SU-DHL-6 (cell line): ENCODE results near the gene TIMP3.

ENCODE experiments used
- H2AFZ ChIP-seq: fragments of 200-600 bp; sonication (generic); 2 replicates; pipeline ENCODE4 v1.6.1; 2014; ENCODE audit warnings: low read depth, mild to moderate bottlenecking, moderate library complexity, mixed read lengths, antibody characterized with exemption, low read length; ENCODE audit not compliant: severe bottlenecking
- H3F3A ChIP-seq: fragments of 200-600 bp; shearing (Covaris generic); 2 replicates; pipeline ENCODE4 v1.6.0; 2016; ENCODE audit warnings: antibody characterized with exemption, mild to moderate bottlenecking; ENCODE audit not compliant: insufficient read depth
- H3K27ac ChIP-seq: fragments of 200-600 bp; sonication (generic); 2 replicates; pipeline ENCODE4 v1.5.1; 2016; ENCODE audit warnings: low read depth, mild to moderate bottlenecking, low read length, moderate library complexity, mixed read lengths
- H3K27me3 ChIP-seq: fragments of 200-600 bp; sonication (generic), shearing (Covaris generic); 2 replicates; pipeline ENCODE4 v1.6.0; 2014; ENCODE audit warnings: mild to moderate bottlenecking, low read length
- H3K36me3 ChIP-seq: fragments of 200-600 bp; sonication (generic); 2 replicates; pipeline ENCODE4 v1.6.1; 2014; ENCODE audit warnings: mild to moderate bottlenecking, low read length, mixed read lengths
- H3K4me2 ChIP-seq: fragments of 300-600, 200-600 bp; shearing (Covaris generic), sonication (generic); 2 replicates; pipeline ENCODE4 v1.6.0; 2014; ENCODE audit warnings: low read length, low read depth, mild to moderate bottlenecking; ENCODE audit not compliant: poor library complexity, severe bottlenecking
- H3K4me3 ChIP-seq: fragments of 200-600 bp; sonication (generic); 2 replicates; pipeline ENCODE4 v1.5.1; 2014; ENCODE audit warnings: antibody characterized with exemption, low read length, mild to moderate bottlenecking, mixed read lengths; ENCODE audit not compliant: insufficient read depth, poor library complexity, severe bottlenecking
- H3K79me2 ChIP-seq: fragments of 200-600 bp; sonication (generic); 2 replicates; pipeline ENCODE4 v1.6.1; 2014; ENCODE audit warnings: mild to moderate bottlenecking, low read length, moderate library complexity; ENCODE audit not compliant: insufficient read depth
- H3K9ac ChIP-seq: fragments of 200-600 bp; sonication (generic); 2 replicates; pipeline ENCODE4 v1.7.0; 2014; ENCODE audit warnings: mild to moderate bottlenecking, low read length
- H3K9me2 ChIP-seq: fragments of 200-600 bp; sonication (generic); replicated peaks from 2 replicates; pipeline ENCODE4 v1.6.1; 2014; ENCODE audit warnings: low read length; ENCODE audit not compliant: insufficient read depth
- H3K9me3 ChIP-seq: fragments of 200-600 bp; sonication (generic); 2 replicates; pipeline ENCODE4 v1.6.1; 2014; ENCODE audit warnings: low read length, mixed read lengths; ENCODE audit not compliant: insufficient read depth
- H4K20me1 ChIP-seq: fragments of 200-600 bp; sonication (generic); 2 replicates; pipeline ENCODE4 v1.6.1; 2014; ENCODE audit warnings: low read depth, mild to moderate bottlenecking, antibody characterized with exemption, low read length, moderate library complexity, mixed read lengths
- EZH2phosphoT487 ChIP-seq: fragments of 200-600 bp; sonication (generic), shearing (Covaris generic); conservative IDR thresholded peaks from 2 replicates; pipeline ENCODE4 v1.6.1; 2018; ENCODE audit warnings: mild to moderate bottlenecking, antibody characterized with exemption, low read length, moderate library complexity, mixed read lengths
- TF ChIP-seq, protein P1 (sequence below): fragments of 200-600 bp; sonication (generic); IDR thresholded peaks from one replicate; pipeline ENCODE4 v1.5.1; 2017; ENCODE audit warnings: antibody characterized with exemption, mild to moderate bottlenecking, low read length, moderate library complexity; ENCODE audit not compliant: insufficient read depth, poor library complexity, severe bottlenecking

Gene TIMP3

DNA sequence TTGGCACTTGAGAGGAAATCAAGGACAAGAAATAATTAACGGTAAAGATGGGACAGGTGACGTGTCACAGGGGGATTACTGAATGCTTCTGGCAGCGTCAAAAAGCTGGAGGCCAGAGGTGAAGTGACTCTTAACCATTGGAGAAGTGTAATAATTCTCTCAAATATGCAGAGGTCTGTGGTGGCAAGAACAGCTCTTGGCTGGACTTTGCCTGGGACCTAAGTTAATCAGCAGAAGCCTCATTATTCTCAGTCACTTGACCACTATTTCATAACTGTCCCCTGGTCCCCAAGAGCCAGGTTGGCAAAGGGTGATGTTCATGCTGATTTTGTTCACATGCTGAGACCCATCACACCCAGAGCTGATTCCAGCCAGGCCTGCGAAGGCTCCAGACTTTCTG, 72.9 kb downstream of the TIMP3 start:
- Histone ChIP-seq H3K4me3 (no peak overlapping the region), H3K9me2 (no peaks in the 10 kb centered on the region), H3K27me3 (0 out of 2 replicates have a peak, but pooled peaks cover 4% of the 10 kb centered on the region), H3F3A (no peaks in the 10 kb centered on the region), H3K27ac (no peak overlapping the region), H3K4me2 (no peak overlapping the region), H3K79me2 (no peaks in the 10 kb centered on the region), H3K9me3 (no peaks in the 10 kb centered on the region), H3K9ac (no peak overlapping the region), H3K36me3 (no peaks in the 10 kb centered on the region), H2AFZ (no peak overlapping the region), H4K20me1 (no peaks in the 10 kb centered on the region)
- no peak for TF ChIP-seq EZH2phosphoT487
- TF ChIP-seq, protein P1, sequence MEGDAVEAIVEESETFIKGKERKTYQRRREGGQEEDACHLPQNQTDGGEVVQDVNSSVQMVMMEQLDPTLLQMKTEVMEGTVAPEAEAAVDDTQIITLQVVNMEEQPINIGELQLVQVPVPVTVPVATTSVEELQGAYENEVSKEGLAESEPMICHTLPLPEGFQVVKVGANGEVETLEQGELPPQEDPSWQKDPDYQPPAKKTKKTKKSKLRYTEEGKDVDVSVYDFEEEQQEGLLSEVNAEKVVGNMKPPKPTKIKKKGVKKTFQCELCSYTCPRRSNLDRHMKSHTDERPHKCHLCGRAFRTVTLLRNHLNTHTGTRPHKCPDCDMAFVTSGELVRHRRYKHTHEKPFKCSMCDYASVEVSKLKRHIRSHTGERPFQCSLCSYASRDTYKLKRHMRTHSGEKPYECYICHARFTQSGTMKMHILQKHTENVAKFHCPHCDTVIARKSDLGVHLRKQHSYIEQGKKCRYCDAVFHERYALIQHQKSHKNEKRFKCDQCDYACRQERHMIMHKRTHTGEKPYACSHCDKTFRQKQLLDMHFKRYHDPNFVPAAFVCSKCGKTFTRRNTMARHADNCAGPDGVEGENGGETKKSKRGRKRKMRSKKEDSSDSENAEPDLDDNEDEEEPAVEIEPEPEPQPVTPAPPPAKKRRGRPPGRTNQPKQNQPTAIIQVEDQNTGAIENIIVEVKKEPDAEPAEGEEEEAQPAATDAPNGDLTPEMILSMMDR: no peak

DNA sequence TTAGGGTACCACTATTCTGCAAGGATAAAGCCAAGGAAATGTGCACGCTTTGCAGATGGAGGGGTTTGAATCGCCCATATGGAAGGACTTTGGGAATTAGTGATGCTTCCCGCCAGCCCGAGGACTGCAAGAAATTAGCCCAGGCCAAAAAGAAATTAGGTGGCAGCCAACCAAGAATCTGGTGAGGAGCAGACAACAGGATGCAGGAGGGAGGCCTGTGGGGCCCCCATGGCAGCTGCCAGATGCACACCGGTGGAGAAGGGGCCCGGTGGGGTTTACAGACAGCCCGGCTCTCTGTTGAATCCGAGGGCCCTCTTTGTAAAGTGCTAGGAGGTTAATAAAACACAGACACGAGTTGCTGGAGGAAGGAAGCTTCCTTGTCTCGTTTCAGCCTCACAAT, 73.5 kb downstream of the TIMP3 start:
- Histone ChIP-seq H3K4me2 (no peak overlapping the region), H3K27me3 (0 out of 2 replicates have a peak, but pooled peaks cover 4% of the 10 kb centered on the region), H3K9me2 (no peaks in the 10 kb centered on the region), H3K9ac (no peak overlapping the region), H3K36me3 (no peaks in the 10 kb centered on the region), H3K27ac (no peak overlapping the region), H3K79me2 (no peaks in the 10 kb centered on the region), H3K4me3 (no peak overlapping the region), H3K9me3 (no peaks in the 10 kb centered on the region), H4K20me1 (no peaks in the 10 kb centered on the region), H3F3A (no peaks in the 10 kb centered on the region), H2AFZ (no peak overlapping the region)
- TF ChIP-seq, protein P1: no peak
- no peak for TF ChIP-seq EZH2phosphoT487

DNA sequence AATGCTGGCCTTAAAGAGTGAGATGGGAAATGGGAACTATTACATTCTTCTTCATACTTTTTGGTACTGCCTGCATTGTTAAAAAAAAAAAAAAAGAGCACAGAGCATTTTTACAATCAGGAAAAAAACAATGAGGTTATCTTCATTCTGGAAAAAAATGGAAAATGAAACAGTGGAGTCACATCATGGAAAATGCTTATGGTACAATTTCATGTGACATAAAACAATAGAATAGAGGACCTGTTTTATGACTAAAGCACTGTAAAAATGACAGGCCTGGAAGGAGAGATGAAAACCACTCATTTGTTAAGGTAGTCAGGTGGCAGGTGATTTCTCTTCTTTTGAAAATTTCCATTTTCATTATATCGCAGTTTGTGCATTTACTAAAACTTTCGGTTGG, 75.0 kb downstream of the TIMP3 start:
- H3K9me2 ChIP-seq: no peaks in the 10 kb centered on the region
- H2AFZ ChIP-seq: no peak overlapping the region
- no peaks in the 10 kb centered on the region for H3K9me3 ChIP-seq
- H3K27me3 ChIP-seq: no peaks in the 10 kb centered on the region
- H3K4me3 ChIP-seq: no peak overlapping the region
- no peaks in the 10 kb centered on the region for H3F3A ChIP-seq
- no peaks in the 10 kb centered on the region for H4K20me1 ChIP-seq
- H3K36me3 ChIP-seq: no peaks in the 10 kb centered on the region
- H3K27ac ChIP-seq: no peak overlapping the region
- TF ChIP-seq EZH2phosphoT487: no peak
- TF ChIP-seq, protein P1: no peak
- H3K9ac ChIP-seq: no peak overlapping the region
- H3K4me2 ChIP-seq: no peak overlapping the region
- H3K79me2 ChIP-seq: no peaks in the 10 kb centered on the region

DNA sequence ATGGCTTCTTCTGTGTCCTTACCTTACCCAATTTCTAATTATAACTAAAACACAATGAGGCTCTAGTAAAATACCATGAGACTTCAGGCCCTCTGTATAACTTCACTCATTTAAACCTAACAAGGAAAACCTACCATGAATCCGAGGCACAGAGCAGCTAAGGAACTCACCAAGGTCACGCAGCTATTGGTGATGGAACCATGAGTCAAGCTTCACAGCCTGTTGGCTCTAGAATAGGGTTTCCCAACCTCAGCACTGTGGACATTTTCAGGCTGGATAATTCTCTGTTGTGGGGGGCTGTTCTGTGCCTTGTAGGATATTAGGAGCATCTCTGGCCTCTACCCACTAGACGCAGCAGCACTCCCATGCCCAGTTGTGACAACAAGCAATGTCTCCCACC, 75.7 kb downstream of the TIMP3 start:
- Histone ChIP-seq H3K36me3 (no peaks in the 10 kb centered on the region), H3K27ac (no peak overlapping the region), H4K20me1 (no peaks in the 10 kb centered on the region), H3K27me3 (no peaks in the 10 kb centered on the region), H3K9ac (no peak overlapping the region), H3K9me3 (no peaks in the 10 kb centered on the region), H3F3A (no peaks in the 10 kb centered on the region), H3K9me2 (no peaks in the 10 kb centered on the region), H3K4me2 (no peak overlapping the region), H2AFZ (no peak overlapping the region), H3K79me2 (no peaks in the 10 kb centered on the region), H3K4me3 (no peak overlapping the region)
- no peak for TF ChIP-seq EZH2phosphoT487
- TF ChIP-seq, protein P1: no peak
